Trophoblast cell (in vitro differentiated cells and primary cell): Measurements from ENCODE around the gene CD81.

Experiments
- DNase-seq, 2 donors: peaks; one replicate each; pipeline ENCODE4 v3.0.0-alpha.2; 2016
- H2AFZ ChIP-seq: 2 replicates; pipeline ENCODE4 v1.6.1; 2013; ENCODE audit warnings: low read length, moderate library complexity, mild to moderate bottlenecking; ENCODE audit not compliant: insufficient read depth, poor library complexity
- H2AK5ac ChIP-seq: 2 replicates; pipeline ENCODE4 v1.6.1; 2013; ENCODE audit warnings: mild to moderate bottlenecking, low read length
- H2BK120ac ChIP-seq: 2 replicates; pipeline ENCODE4 v1.6.1; 2013; ENCODE audit warnings: low read length, mild to moderate bottlenecking, moderate library complexity; ENCODE audit not compliant: insufficient read depth, poor library complexity
- H2BK12ac ChIP-seq: 2 replicates; pipeline ENCODE4 v1.6.1; 2013; ENCODE audit warnings: mild to moderate bottlenecking, low read length, moderate library complexity
- H2BK5ac ChIP-seq: 2 replicates; pipeline ENCODE4 v1.6.1; 2013; ENCODE audit warnings: low read length, low read depth, moderate library complexity, mild to moderate bottlenecking; ENCODE audit not compliant: poor library complexity
- H3K14ac ChIP-seq: 2 replicates; pipeline ENCODE4 v1.6.1; 2013; ENCODE audit warnings: mild to moderate bottlenecking, low read length
- H3K18ac ChIP-seq: 2 replicates; pipeline ENCODE4 v1.6.1; 2013; ENCODE audit warnings: mild to moderate bottlenecking, low read length
- H3K23ac ChIP-seq: 2 replicates; pipeline ENCODE4 v1.6.1; 2013; ENCODE audit warnings: low read length
- H3K27ac ChIP-seq: 2 replicates; pipeline ENCODE4 v1.5.1; 2013; ENCODE audit warnings: low read depth, mild to moderate bottlenecking, inconsistent platforms, low read length, moderate library complexity
- H3K27me3 ChIP-seq: 2 replicates; pipeline ENCODE4 v1.6.1; 2013; ENCODE audit warnings: inconsistent platforms, mild to moderate bottlenecking, low read length, moderate library complexity; ENCODE audit not compliant: insufficient read depth
- H3K36me3 ChIP-seq, 2 experiments: 1 replicate in 1 of 2; 2 replicates in 1 of 2; pipeline ENCODE4 v1.6.1; 2013; ENCODE audit warnings: low read length in 2 of 2, mild to moderate bottlenecking in 2 of 2, moderate library complexity in 1 of 2; ENCODE audit not compliant: insufficient read depth in 2 of 2, control insufficient read depth in 1 of 2
- H3K4ac ChIP-seq: 2 replicates; pipeline ENCODE4 v1.6.1; 2013; ENCODE audit warnings: low read depth, mild to moderate bottlenecking, low read length, moderate library complexity
- H3K4me1 ChIP-seq, 2 experiments: 1 replicate in 1 of 2; 2 replicates in 1 of 2; pipeline ENCODE4 v1.6.1; 2013; ENCODE audit warnings: low read length in 2 of 2, mild to moderate bottlenecking in 2 of 2, moderate library complexity in 1 of 2; ENCODE audit not compliant: insufficient read depth in 2 of 2, control insufficient read depth in 1 of 2
- H3K4me2 ChIP-seq: 2 replicates; pipeline ENCODE4 v1.6.1; 2013; ENCODE audit warnings: inconsistent platforms, mild to moderate bottlenecking, low read length, moderate library complexity
- H3K4me3 ChIP-seq: 2 replicates; pipeline ENCODE4 v1.5.1; 2013; ENCODE audit warnings: mild to moderate bottlenecking, low read depth, low read length, inconsistent platforms
- H3K79me1 ChIP-seq: one replicate; pipeline ENCODE4 v1.6.1; 2013; ENCODE audit warnings: low read length
- H3K79me2 ChIP-seq: 2 replicates; pipeline ENCODE4 v1.6.1; 2013; ENCODE audit warnings: low read length, mild to moderate bottlenecking; ENCODE audit not compliant: control insufficient read depth, insufficient read depth, poor library complexity
- H3K9ac ChIP-seq: 2 replicates; pipeline ENCODE4 v1.6.1; 2013; ENCODE audit warnings: mild to moderate bottlenecking, low read length
- H3K9me3 ChIP-seq: 2 replicates; pipeline ENCODE4 v1.6.1; 2013; ENCODE audit warnings: low read depth, mild to moderate bottlenecking, control low read depth, inconsistent platforms, low read length; ENCODE audit not compliant: insufficient read depth
- H4K12ac ChIP-seq: 2 replicates; pipeline ENCODE4 v1.6.1; 2013; ENCODE audit warnings: low read depth, mild to moderate bottlenecking, low read length, moderate library complexity
- H4K8ac ChIP-seq: 2 replicates; pipeline ENCODE4 v1.6.1; 2013; ENCODE audit warnings: low read depth, mild to moderate bottlenecking, low read length, moderate library complexity
- H4K91ac ChIP-seq: one replicate; pipeline ENCODE4 v1.6.1; 2013; ENCODE audit warnings: low read depth, mild to moderate bottlenecking, low read length, moderate library complexity
- WGBS: extraction: QIAGEN DNeasy Blood & Tissue Kit; methylation state at CpG from one replicate; pipeline ENCODE4 v1.1.7; 2013; ENCODE audit warnings: missing lambda C conversion rate; ENCODE audit not compliant: insufficient read length, insufficient coverage; ENCODE audit errors: extremely low coverage; 5-methylcytosine and 5-hydroxymethylcytosine counted together

The CD81 gene

GRCh38 chr11:2432171-2432621 is 55.1 kb downstream of the CD81 start:
- WGBS, result no CpG with 5 or more reads among the region's 15 CpGs
- no peaks in the 10 kb centered on the region for H3K36me3 ChIP-seq

GRCh38 chr11:2432628-2433071 is 55.5 kb downstream of the CD81 start:
- Histone ChIP-seq H2BK120ac (no peak overlapping the region), H3K79me1 (no peaks in the 10 kb centered on the region), H2BK5ac (no peak overlapping the region), H3K18ac (no peak overlapping the region), H2BK12ac (no peak overlapping the region), H3K4me3 (no peak overlapping the region), H3K4me2 (no peak overlapping the region), H3K9ac (no peak overlapping the region), H3K4ac (no peak overlapping the region), H4K91ac (no peak overlapping the region), H3K27me3 (no peaks in the 10 kb centered on the region), H3K14ac (no peak overlapping the region), H3K27ac (no peak overlapping the region), H3K4me1 (no peaks in the 10 kb centered on the region), H2AFZ (no peak overlapping the region), H3K9me3 (peaks cover 33% of the 10 kb centered on the region), H4K8ac (no peak overlapping the region), H2AK5ac (no peak overlapping the region), H4K12ac (no peak overlapping the region), H3K36me3 (no peaks in the 10 kb centered on the region), H3K79me2 (no peaks in the 10 kb centered on the region), H3K23ac (no peak overlapping the region)
- no peak for DNase-seq
- no CpG with 5 or more reads among the region's 13 CpGs for WGBS

More at GRCh38 chr11:2432171-2432621, 55.1 kb downstream of the CD81 start:
- peaks cover 31% of the 10 kb centered on the region for H3K9me3 ChIP-seq
- no peaks in the 10 kb centered on the region for H3K79me1 ChIP-seq
- H4K8ac ChIP-seq, result no peak overlapping the region
- no peak overlapping the region for H3K9ac ChIP-seq
- DNase-seq, result no peak
- H2BK12ac ChIP-seq, result no peak overlapping the region
- no peak overlapping the region for H4K12ac ChIP-seq
- H2AK5ac ChIP-seq, result no peak overlapping the region
- no peak overlapping the region for H2AFZ ChIP-seq
- no peak overlapping the region for H4K91ac ChIP-seq
- H3K27ac ChIP-seq, result no peak overlapping the region
- H3K23ac ChIP-seq, result no peak overlapping the region
- no peak overlapping the region for H3K14ac ChIP-seq
- no peak overlapping the region for H3K4ac ChIP-seq
- H3K4me3 ChIP-seq, result no peak overlapping the region
- H2BK120ac ChIP-seq, result no peak overlapping the region
- H3K79me2 ChIP-seq, result no peaks in the 10 kb centered on the region
- H3K4me1 ChIP-seq, result no peaks in the 10 kb centered on the region
- no peak overlapping the region for H2BK5ac ChIP-seq
- no peak overlapping the region for H3K4me2 ChIP-seq
- H3K18ac ChIP-seq, result no peak overlapping the region
- no peaks in the 10 kb centered on the region for H3K27me3 ChIP-seq

- Histone ChIP-seq H2AFZ (no peak overlapping the region), H3K18ac (no peak overlapping the region), H4K8ac (no peak overlapping the region), H3K4me1 (no peaks in the 10 kb centered on the region), H3K27me3 (no peaks in the 10 kb centered on the region), H3K27ac (no peak overlapping the region), H2BK12ac (no peak overlapping the region), H2BK5ac (no peak overlapping the region), H3K36me3 (no peaks in the 10 kb centered on the region), H3K4me2 (no peak overlapping the region), H2AK5ac (no peak overlapping the region), H4K12ac (no peak overlapping the region), H3K79me2 (no peaks in the 10 kb centered on the region), H3K23ac (peak overlapping the region; percentile 1), H3K79me1 (no peaks in the 10 kb centered on the region), H4K91ac (no peak overlapping the region), H3K4ac (no peak overlapping the region), H3K4me3 (peak overlapping the region; percentile 57), H3K9me3 (peaks cover 33% of the 10 kb centered on the region), H3K9ac (no peak overlapping the region), H2BK120ac (no peak overlapping the region), H3K14ac (no peak overlapping the region)
- no peak for DNase-seq
- no CpG with 5 or more reads among the region's 22 CpGs for WGBS
These were observed 56.2 kb downstream of the CD81 start for GRCh38 chr11:2433106-2433925.

GRCh38 chr11:2434008-2434407 is 56.9 kb downstream of the CD81 start:
- H3K36me3 ChIP-seq, result no peaks in the 10 kb centered on the region
- no peak overlapping the region for H3K27ac ChIP-seq
- peak overlapping the region; percentile 57 for H3K4me3 ChIP-seq
- WGBS, result no CpG with 5 or more reads among the region's 8 CpGs
- H3K79me1 ChIP-seq, result no peaks in the 10 kb centered on the region
- no peaks in the 10 kb centered on the region for H3K4me1 ChIP-seq
- no peak overlapping the region for H3K4me2 ChIP-seq
- peak overlapping the region; percentile 1 for H3K23ac ChIP-seq
- no peak overlapping the region for H3K14ac ChIP-seq
- no peaks in the 10 kb centered on the region for H3K79me2 ChIP-seq
- H4K91ac ChIP-seq, result no peak overlapping the region
- DNase-seq, result no peak
- no peak overlapping the region for H3K18ac ChIP-seq
- H4K8ac ChIP-seq, result no peak overlapping the region
- H2BK5ac ChIP-seq, result no peak overlapping the region
- no peaks in the 10 kb centered on the region for H3K27me3 ChIP-seq
- no peak overlapping the region for H2BK12ac ChIP-seq
- peaks cover 28% of the 10 kb centered on the region for H3K9me3 ChIP-seq
- no peak overlapping the region for H2AFZ ChIP-seq
- peak overlapping the region; percentile 24 for H3K9ac ChIP-seq
- no peak overlapping the region for H2AK5ac ChIP-seq
- H2BK120ac ChIP-seq, result no peak overlapping the region
- no peak overlapping the region for H3K4ac ChIP-seq
- no peak overlapping the region for H4K12ac ChIP-seq
